ENCODE data around the gene DDX1. TPM values are rescaled to one million over a fixed set of nuclear protein-coding genes. Genes with fewer than 3 reads are reported as not detected.

Gene DDX1
- total and polyA plus RNA-seq, 2 donors (not counting 1 experiment from before 2014, with no cell fraction given) = 13.2 to 52.6 TPM

DNA sequence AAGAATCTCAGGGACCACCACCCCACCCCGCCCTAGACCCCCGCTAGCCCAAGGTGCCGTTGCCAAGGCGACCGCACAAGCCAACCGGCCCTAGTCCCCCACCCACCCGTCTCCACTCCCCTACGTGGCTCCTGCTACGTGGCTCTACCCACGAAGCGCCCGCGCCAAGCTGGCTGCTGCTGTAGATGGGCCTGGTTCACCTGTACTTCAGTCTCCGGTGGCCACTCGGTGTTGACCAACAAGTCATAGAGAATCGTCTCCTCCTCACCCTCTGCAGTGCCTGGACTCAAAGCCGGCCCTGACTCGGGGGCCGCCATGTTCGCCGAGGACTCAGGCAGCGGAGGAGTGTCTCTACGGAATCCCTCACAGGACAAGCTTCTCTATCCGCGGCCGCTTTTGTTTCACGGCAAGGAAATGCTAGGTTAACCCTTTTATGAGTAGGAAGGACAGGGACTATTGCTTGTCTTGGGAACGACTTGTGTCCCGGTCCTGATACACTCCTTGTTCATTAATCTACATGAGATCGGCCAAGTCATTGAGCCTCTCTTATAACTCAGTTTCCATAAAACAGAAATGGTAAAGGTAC, 30.6 kb upstream of the DDX1 start, which contains the start of gene NBAS:
NBAS (minus strand) TSS at position 347 of the 586 bp plus-strand sequence; CDS start at position 317, 30 bp downstream.
- 0% methylated on average over 19 of the region's 30 CpGs for WGBS (ENCODE audit: insufficient coverage)
- H3K27ac Mint-ChIP-seq = peak within 1 kb of the TSS; percentile 98
- Histone ChIP-seq H3K4me1 (ENCODE audit: control insufficient read depth in 2 of 2, insufficient read depth in 2 of 2, low read length in 2 of 2) (peaks cover 12 to 15% of the 10 kb centered on the region in 2 donors), H4K20me1 (ENCODE audit: control insufficient read depth, insufficient read depth, low read length, poor library complexity, severe bottlenecking) (no peaks in the 10 kb centered on the region), H3K27me3 (replicated peaks in 1 of 4; ENCODE audit: control extremely low read depth in 1 of 4, control insufficient read depth in 3 of 4, insufficient read depth in 4 of 4, low read length in 3 of 4) (no peaks in the 10 kb centered on the region), H3K4me3 (ENCODE audit: control extremely low read depth in 1 of 5, extremely low read depth in 1 of 5, insufficient read depth in 1 of 5, low read depth in 2 of 5, low read length in 4 of 5) (peak within 1 kb of the TSS; percentile 72 to 89 (median 76)), H3K36me3 (replicated peaks in 1 of 2; ENCODE audit: control extremely low read depth in 1 of 2, control insufficient read depth in 1 of 2, extremely low read depth in 1 of 2, insufficient read depth in 2 of 2, low read length in 1 of 2) (peaks cover 0 to 3% of the 10 kb centered on the region in 2 experiments), H3K27ac (ENCODE audit: low read length in 2 of 2) (peak within 1 kb of the TSS; percentile 52 to 69), H2AFZ (ENCODE audit: insufficient read depth, low read depth, low read length, poor library complexity, severe bottlenecking) (peak within 1 kb of the TSS; percentile 91), H3K79me2 (ENCODE audit: control insufficient read depth, insufficient read depth, low read length) (peaks cover 37% of the 10 kb centered on the region), H3K4me2 (replicated peaks; ENCODE audit: low read depth, low read length, poor library complexity, severe bottlenecking) (peak within 1 kb of the TSS; percentile 75), H3K9ac (ENCODE audit: low read length) (peak within 1 kb of the TSS; percentile 86), H3K9me3 (ENCODE audit: control extremely low read depth in 1 of 3, control insufficient read depth in 2 of 3, insufficient read depth in 1 of 3, low read length in 2 of 3) (no peaks in the 10 kb centered on the region)
- ChIA-PET POLR2A (interaction anchor here (0.9 to 1.2 kb wide), 2 partner anchors 29 to 30 kb away, joined by 3 read pairs; partner anchors contain the start of gene DDX1), CTCF (interaction anchor here (0.7 to 5.2 kb wide), 4 partner anchors 12 to 19 kb away, joined by 3 to 34 read pairs (median 4); no protein-coding TSS in a partner anchor)
- peaks cover 38% of the 10 kb centered on the region for H3K4me1 Mint-ChIP-seq
- peak; percentile 87 for ATAC-seq (ENCODE audit: low read depth)
- TF ChIP-seq, protein P1, sequence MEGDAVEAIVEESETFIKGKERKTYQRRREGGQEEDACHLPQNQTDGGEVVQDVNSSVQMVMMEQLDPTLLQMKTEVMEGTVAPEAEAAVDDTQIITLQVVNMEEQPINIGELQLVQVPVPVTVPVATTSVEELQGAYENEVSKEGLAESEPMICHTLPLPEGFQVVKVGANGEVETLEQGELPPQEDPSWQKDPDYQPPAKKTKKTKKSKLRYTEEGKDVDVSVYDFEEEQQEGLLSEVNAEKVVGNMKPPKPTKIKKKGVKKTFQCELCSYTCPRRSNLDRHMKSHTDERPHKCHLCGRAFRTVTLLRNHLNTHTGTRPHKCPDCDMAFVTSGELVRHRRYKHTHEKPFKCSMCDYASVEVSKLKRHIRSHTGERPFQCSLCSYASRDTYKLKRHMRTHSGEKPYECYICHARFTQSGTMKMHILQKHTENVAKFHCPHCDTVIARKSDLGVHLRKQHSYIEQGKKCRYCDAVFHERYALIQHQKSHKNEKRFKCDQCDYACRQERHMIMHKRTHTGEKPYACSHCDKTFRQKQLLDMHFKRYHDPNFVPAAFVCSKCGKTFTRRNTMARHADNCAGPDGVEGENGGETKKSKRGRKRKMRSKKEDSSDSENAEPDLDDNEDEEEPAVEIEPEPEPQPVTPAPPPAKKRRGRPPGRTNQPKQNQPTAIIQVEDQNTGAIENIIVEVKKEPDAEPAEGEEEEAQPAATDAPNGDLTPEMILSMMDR (IDR thresholded peaks at IDR 0.05) = no peak
- TF ChIP-seq EZH2 (IDR thresholded peaks at IDR 0.05; ENCODE audit: borderline replicate concordance, insufficient read depth, low read depth, low read length, poor library complexity, severe bottlenecking) = no peak
- H3K4me3 Mint-ChIP-seq = peak within 1 kb of the TSS; percentile 100
- no peaks in the 10 kb centered on the region for H3K9me3 Mint-ChIP-seq (ENCODE audit: insufficient read depth)
- H3K27me3 Mint-ChIP-seq = peaks cover 7% of the 10 kb centered on the region
- peak; percentile 86 for DNase-seq
- intact Hi-C loops (cut with micrococcal nuclease) = loop anchor here (1.0 kb wide), 1 partner anchor 30 kb away; the partner anchor contains the start of gene DDX1
